Activated naive CD4-positive, alpha-beta T cell treated with anti-CD3 and anti-CD28 coated beads for 36 hours (primary cell): ENCODE data around the gene NEURL2. TPM values are rescaled to one million over a fixed set of nuclear protein-coding genes. Genes with fewer than 3 reads are reported as not detected.
"Not testable (repeated sequence)": the region's sequence is repeated elsewhere in the genome, so short reads cannot be mapped to it uniquely, and the experiment has no call there.

Source experiments
- CTCF ChIA-PET: fragments of 350-600 bp; sonication (Branson Sonifier 250); formaldehyde crosslinking; loops from one replicate; lab custom pipeline; 2021; ENCODE audit warnings: antibody characterized with exemption; lab: Charles Lee
- DNase-seq: peaks from one replicate; pipeline ENCODE4 v3.0.0-alpha.2; 2020
- H3K27ac Mint-ChIP-seq: one replicate; pipeline ENCODE4 v1.8.0; 2021; ENCODE audit warnings: mild to moderate bottlenecking, mixed read lengths
- H3K27me3 Mint-ChIP-seq: one replicate; pipeline ENCODE4 v1.8.0; 2021; ENCODE audit warnings: low read depth, mixed read lengths
- H3K36me3 Mint-ChIP-seq: one replicate; pipeline ENCODE4 v1.8.0; 2021; ENCODE audit warnings: low read depth, mixed read lengths
- H3K4me1 Mint-ChIP-seq: one replicate; pipeline ENCODE4 v1.8.0; 2021; ENCODE audit warnings: low read depth, mixed read lengths
- H3K4me3 Mint-ChIP-seq: one replicate; pipeline ENCODE4 v1.8.0; 2021; ENCODE audit warnings: mild to moderate bottlenecking, moderate library complexity, mixed read lengths
- H3K9me3 Mint-ChIP-seq: one replicate; pipeline ENCODE4 v1.8.0; 2021; ENCODE audit warnings: mixed read lengths
- intact Hi-C: fragments of 100-400 bp; cut with micrococcal nuclease; formaldehyde crosslinking; loops from one replicate; pipeline ENCODE4 v1.15.1; 2023
- total RNA-seq, 2 experiments: library from RNA; stranded (reverse); gene quantifications; one replicate each; pipeline ENCODE4 v1.2.3, GENCODE V29; 2021

The NEURL2 gene
- total RNA-seq, 2 experiments from 2014 or later = 0.99 to 1.4 TPM

DNA sequence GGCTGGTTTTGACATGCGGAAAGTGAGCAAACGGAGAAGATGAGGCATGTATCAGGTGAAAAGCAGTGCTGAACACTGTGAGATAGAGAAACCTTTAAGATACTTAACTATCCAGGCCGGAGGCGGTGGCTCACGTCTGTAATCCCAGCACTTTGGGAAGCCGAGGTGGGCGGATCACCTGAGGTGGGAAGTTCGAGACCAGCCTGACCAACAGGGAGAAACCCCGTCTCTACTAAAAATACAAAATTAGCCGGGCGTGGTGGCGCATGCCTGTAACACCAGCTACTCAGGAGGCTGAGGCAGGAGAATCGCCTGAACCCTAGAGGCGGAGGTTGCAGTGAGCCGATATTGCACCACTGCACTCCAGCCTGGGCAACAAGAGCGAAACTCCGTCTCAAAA is 40.7 kb upstream of the NEURL2 start:
- not testable (repeated sequence) for H3K4me3 Mint-ChIP-seq, H3K27ac Mint-ChIP-seq, H3K9me3 Mint-ChIP-seq, DNase-seq, H3K27me3 Mint-ChIP-seq, H3K36me3 Mint-ChIP-seq
- intact Hi-C loops = loop anchor here (2.0 to 5.0 kb wide), 4 partner anchors 31 to 756 kb away; partner anchors contain the start of gene TP53RK
- CTCF ChIA-PET = interaction anchor here (1.2 to 1.8 kb wide), 2 partner anchors 39 to 133 kb away, joined by 3 to 5 read pairs; no protein-coding TSS in a partner anchor
- peaks cover 14% of the 10 kb centered on the region for H3K4me1 Mint-ChIP-seq

GRCh38 chr20:45927071-45927878 is 36.3 kb upstream of the NEURL2 start:
- Mint-ChIP-seq H3K9me3 (no peaks in the 10 kb centered on the region), H3K36me3 (no peaks in the 10 kb centered on the region), H3K4me1 (no peaks in the 10 kb centered on the region), H3K27ac (no peak overlapping the region), H3K4me3 (no peak overlapping the region), H3K27me3 (no peaks in the 10 kb centered on the region)
- no peak for DNase-seq
- intact Hi-C loops = no loop called here
- CTCF ChIA-PET = interaction anchor here (1.4 to 1.5 kb wide), 2 partner anchors 37 to 43 kb away, joined by 3 read pairs; no protein-coding TSS in a partner anchor

DNA sequence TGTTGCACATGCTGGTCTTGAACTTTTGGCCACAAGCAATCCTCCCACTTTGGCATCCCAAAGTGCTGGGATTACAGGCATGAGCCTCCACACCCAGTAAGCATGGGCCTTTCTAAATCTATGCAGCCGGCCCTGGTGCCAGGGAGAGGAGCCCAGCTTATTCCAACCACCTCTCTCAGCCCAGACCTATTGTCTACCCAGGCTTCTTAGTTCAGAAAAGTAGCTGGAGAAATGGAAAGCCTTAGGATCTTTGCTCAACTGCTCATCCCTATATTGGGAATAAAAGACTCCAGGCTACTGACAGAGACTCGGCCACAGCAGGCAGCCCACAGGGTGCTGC is 35.7 kb upstream of the NEURL2 start:
- Mint-ChIP-seq H3K36me3 (no peaks in the 10 kb centered on the region), H3K27me3 (no peaks in the 10 kb centered on the region), H3K4me3 (no peak overlapping the region), H3K27ac (no peak overlapping the region), H3K4me1 (no peaks in the 10 kb centered on the region), H3K9me3 (no peaks in the 10 kb centered on the region)
- intact Hi-C loops = no loop called here
- CTCF ChIA-PET = interaction anchor here (1.5 kb wide), 1 partner anchor 43 kb away, joined by 3 read pairs; no protein-coding TSS in a partner anchor
- no peak for DNase-seq

DNA sequence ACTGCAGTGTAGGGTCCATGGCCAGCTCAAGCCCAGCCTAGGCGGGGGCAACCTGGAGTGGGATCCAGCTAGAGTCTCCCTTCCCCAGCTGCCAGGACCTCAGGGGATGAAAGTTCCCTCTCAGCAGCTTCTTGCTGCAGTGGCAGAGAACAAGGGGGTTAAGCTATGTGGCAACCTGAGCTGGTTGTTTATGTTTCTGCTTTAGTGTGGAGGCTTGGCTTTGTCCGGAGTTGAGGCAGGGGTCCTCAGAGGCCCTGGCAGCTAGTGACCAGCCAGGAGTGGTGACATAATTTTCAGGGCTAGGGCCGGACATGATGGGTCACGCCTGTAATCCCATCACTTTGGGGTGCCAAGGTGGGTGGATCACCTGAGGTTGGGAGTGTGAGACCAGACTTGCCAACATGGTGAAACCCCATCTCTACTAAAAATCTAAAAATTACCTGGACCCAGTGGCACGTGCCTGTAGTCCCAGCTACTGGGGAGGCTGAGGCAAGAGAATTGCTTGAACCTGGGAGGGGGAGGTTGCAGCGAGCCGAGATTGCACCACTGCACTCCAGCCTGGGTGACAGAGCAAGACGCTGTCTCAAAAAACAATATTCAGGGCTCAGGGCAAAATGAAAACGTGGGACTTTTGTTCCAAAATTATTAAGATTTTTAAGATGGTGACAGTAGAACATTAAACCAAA is 35.0 kb upstream of the NEURL2 start:
- no peak for DNase-seq
- H3K27me3 Mint-ChIP-seq = no peaks in the 10 kb centered on the region
- no peak overlapping the region for H3K27ac Mint-ChIP-seq
- no peaks in the 10 kb centered on the region for H3K4me1 Mint-ChIP-seq
- H3K36me3 Mint-ChIP-seq = no peaks in the 10 kb centered on the region
- CTCF ChIA-PET = interaction anchor here (1.5 kb wide), 1 partner anchor 44 kb away, joined by 3 read pairs; no protein-coding TSS in a partner anchor
- intact Hi-C loops = no loop called here
- H3K9me3 Mint-ChIP-seq = no peaks in the 10 kb centered on the region
- H3K4me3 Mint-ChIP-seq = no peak overlapping the region

- Mint-ChIP-seq H3K36me3 (no peaks in the 10 kb centered on the region), H3K27me3 (peaks cover 2% of the 10 kb centered on the region), H3K27ac (no peak overlapping the region), H3K4me1 (no peaks in the 10 kb centered on the region), H3K4me3 (no peak overlapping the region), H3K9me3 (no peaks in the 10 kb centered on the region)
- no peak for DNase-seq
- CTCF ChIA-PET = interaction anchor here (0.7 to 1.6 kb wide), 2 partner anchors 9 to 94 kb away, joined by 4 to 5 read pairs; no protein-coding TSS in a partner anchor
- intact Hi-C loops = no loop called here
These were observed 33.6 kb upstream of the NEURL2 start for GRCh38 chr20:45924391-45925261.

DNA sequence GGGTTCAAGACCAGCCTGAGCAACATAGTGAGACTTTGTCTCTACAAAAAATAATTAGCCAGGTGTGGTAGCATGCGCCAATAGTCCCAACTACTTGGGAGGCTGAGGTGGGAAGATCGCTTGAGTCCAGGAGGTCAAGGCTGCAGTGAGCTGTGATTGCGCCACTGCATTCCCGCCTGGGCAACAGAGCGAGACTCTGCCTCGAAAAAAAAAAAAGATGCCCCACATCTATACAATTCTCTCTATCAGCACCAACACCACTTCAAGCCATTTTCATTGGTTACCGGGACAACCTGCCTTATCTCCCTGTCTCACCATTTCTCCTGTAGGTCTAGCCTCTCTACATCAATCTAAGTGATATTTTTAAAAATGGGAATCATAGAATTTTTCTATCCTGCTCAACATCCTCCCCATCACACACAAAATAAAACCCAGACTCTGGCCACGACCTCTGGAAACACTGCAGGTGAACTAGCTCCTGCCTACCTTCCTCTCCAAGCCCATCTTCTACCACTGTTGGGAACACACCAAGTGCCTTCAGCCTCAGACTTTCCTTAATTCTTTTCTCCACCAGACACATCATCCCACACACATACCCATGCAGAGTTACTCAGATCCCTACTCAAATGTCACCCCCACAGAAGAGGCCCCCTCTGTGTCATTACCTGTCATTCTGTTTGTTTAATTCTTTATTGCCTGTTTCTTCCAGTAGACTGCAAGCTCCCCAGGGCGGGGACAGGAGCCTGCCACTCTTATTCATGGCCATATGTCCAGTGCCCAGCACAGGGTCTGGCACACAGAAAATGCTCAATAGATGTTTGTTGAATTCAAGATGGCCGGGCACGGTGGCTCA is 30.6 kb upstream of the NEURL2 start:
- H3K27ac Mint-ChIP-seq = no peak overlapping the region
- no peaks in the 10 kb centered on the region for H3K9me3 Mint-ChIP-seq
- intact Hi-C loops = no loop called here
- peaks cover 2% of the 10 kb centered on the region for H3K27me3 Mint-ChIP-seq
- no peak for DNase-seq
- no peak overlapping the region for H3K4me3 Mint-ChIP-seq
- CTCF ChIA-PET = interaction anchor here (0.6 to 1.0 kb wide), 2 partner anchors 47 to 76 kb away, joined by 3 to 4 read pairs; no protein-coding TSS in a partner anchor
- no peaks in the 10 kb centered on the region for H3K36me3 Mint-ChIP-seq
- H3K4me1 Mint-ChIP-seq = no peaks in the 10 kb centered on the region

GRCh38 chr20:45920462-45921336 is 29.7 kb upstream of the NEURL2 start:
- Mint-ChIP-seq H3K36me3 (no peaks in the 10 kb centered on the region), H3K9me3 (no peaks in the 10 kb centered on the region), H3K27me3 (peaks cover 7% of the 10 kb centered on the region), H3K4me3 (no peak overlapping the region), H3K27ac (no peak overlapping the region), H3K4me1 (no peaks in the 10 kb centered on the region)
- CTCF ChIA-PET = interaction anchor here (0.8 kb wide), 1 partner anchor 98 kb away, joined by 4 read pairs; no protein-coding TSS in a partner anchor
- DNase-seq = no peak
- intact Hi-C loops = no loop called here

DNA sequence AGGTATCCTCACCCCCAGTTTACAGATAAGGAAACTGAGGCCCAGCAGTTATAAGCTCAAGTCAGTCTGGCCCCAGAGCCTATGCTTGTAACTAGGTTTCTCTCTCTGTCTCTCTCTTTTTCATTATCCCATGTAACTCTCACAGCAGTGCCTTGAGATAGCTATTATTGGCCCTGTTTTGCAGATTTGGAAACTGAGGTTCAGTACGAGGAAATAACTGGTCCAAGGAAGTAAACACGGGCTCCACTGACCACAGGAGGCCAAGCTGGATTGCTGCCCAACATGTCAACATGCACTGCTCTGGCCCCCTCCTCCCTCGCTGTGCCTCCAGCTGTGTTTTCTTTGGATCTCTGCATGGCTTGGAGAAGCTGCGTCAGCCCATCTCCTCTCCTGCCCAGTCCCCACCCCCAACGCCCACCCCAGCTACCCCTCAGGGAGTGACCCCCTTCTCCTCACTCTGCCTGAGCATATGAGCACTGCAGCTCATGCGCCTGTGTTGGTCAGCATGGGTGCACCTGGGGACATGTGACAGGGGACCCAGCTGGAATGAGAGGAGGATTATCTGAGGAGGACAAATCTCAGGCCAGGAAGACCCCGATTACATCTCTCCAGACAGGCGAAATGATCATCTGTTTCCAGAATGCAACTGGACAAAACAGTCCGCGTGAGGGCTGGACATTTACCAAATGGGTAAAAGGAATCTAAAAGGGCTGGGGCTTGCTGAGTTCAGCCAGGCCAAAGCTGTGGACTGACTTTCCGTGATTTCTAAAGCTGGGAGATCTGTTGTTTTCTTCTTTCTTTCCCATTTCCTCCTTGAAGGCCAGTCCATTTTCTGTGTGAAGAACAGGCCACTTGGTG is 28.8 kb upstream of the NEURL2 start:
- DNase-seq = no peak
- intact Hi-C loops = no loop called here
- Mint-ChIP-seq H3K27me3 (peaks cover 9% of the 10 kb centered on the region), H3K36me3 (no peaks in the 10 kb centered on the region), H3K4me3 (no peak overlapping the region), H3K4me1 (no peaks in the 10 kb centered on the region), H3K27ac (no peak overlapping the region), H3K9me3 (no peaks in the 10 kb centered on the region)
- CTCF ChIA-PET = interaction anchor here (1.4 kb wide), 1 partner anchor 50 kb away, joined by 4 read pairs; no protein-coding TSS in a partner anchor

GRCh38 chr20:45918779-45919537 is 27.9 kb upstream of the NEURL2 start:
- DNase-seq = no peak
- Mint-ChIP-seq H3K9me3 (no peaks in the 10 kb centered on the region), H3K4me1 (no peaks in the 10 kb centered on the region), H3K27me3 (peaks cover 16% of the 10 kb centered on the region), H3K4me3 (no peak overlapping the region), H3K27ac (no peak overlapping the region), H3K36me3 (no peaks in the 10 kb centered on the region)
- CTCF ChIA-PET = interaction anchor here (0.6 to 1.4 kb wide), 3 partner anchors 51 to 756 kb away, joined by 3 to 6 read pairs (median 4); no protein-coding TSS in a partner anchor
- intact Hi-C loops = no loop called here
